Stimulated activated CD4-positive, alpha-beta T cell treated with anti-CD3 and anti-CD28 coated beads, TNF-alpha, amount 100 ng/mL, for 24 hours (primary cell): ENCODE data around the gene APP.

ENCODE experiments used
- DNase-seq, 3 experiments: peaks; one replicate each; pipeline ENCODE4 v3.0.0-alpha.2; 2020; ENCODE audit warnings: low read depth in 3 of 3

APP gene

GRCh38 chr21:26127073-26127814 lies 43.3 kb downstream of the APP start:
- no peak for DNase-seq

- no peak for DNase-seq
These were observed 44.4 kb downstream of the APP start for GRCh38 chr21:26126168-26126553.

GRCh38 chr21:26125433-26126167 lies 45.0 kb downstream of the APP start:
- no peak for DNase-seq

- DNase-seq, result no peak
These were observed 45.7 kb downstream of the APP start for GRCh38 chr21:26124896-26125295.

- no peak for DNase-seq
These were observed 46.1 kb downstream of the APP start for GRCh38 chr21:26124421-26124833.

- DNase-seq, result no peak
These were observed 47.6 kb downstream of the APP start for GRCh38 chr21:26123012-26123411.

- DNase-seq, result no peak
These were observed 49.7 kb downstream of the APP start for GRCh38 chr21:26120828-26121227.

GRCh38 chr21:26119906-26120305 lies 50.7 kb downstream of the APP start:
- no peak for DNase-seq

- DNase-seq, result no peak
These were observed 51.5 kb downstream of the APP start for GRCh38 chr21:26118938-26119540.

GRCh38 chr21:26117972-26118367 lies 52.6 kb downstream of the APP start:
- DNase-seq, result no peak

- DNase-seq, result no peak
These were observed 53.1 kb downstream of the APP start for GRCh38 chr21:26117324-26117971.

- no peak for DNase-seq
These were observed 54.0 kb downstream of the APP start for GRCh38 chr21:26116456-26117011.

GRCh38 chr21:26115899-26116298 lies 54.7 kb downstream of the APP start:
- no peak for DNase-seq

GRCh38 chr21:26115305-26115704 lies 55.3 kb downstream of the APP start:
- no peak for DNase-seq

GRCh38 chr21:26112975-26113374 lies 57.6 kb downstream of the APP start:
- no peak for DNase-seq

GRCh38 chr21:26112127-26112742 lies 58.3 kb downstream of the APP start:
- DNase-seq, result no peak

GRCh38 chr21:26110715-26111114 lies 59.9 kb downstream of the APP start:
- no peak for DNase-seq

- DNase-seq, result no peak
These were observed 63.1 kb downstream of the APP start for GRCh38 chr21:26107429-26107828.

- no peak for DNase-seq
These were observed 64.0 kb downstream of the APP start for GRCh38 chr21:26106562-26106961.

GRCh38 chr21:26105819-26106218 lies 64.8 kb downstream of the APP start:
- no peak for DNase-seq

- no peak for DNase-seq
These were observed 70.0 kb downstream of the APP start for GRCh38 chr21:26100573-26100972.
